Peyer's patch (tissue), 4 donors: ENCODE measurements around the gene PPP1R1B. TPM values are rescaled to one million over a fixed set of nuclear protein-coding genes. Genes with fewer than 3 reads are reported as not detected.

Source experiments
- DNase-seq, 3 donors: peaks; one replicate each; pipeline ENCODE4 v3.0.0-alpha.2; 2017 to 2019
- H3K27ac ChIP-seq, 4 donors: fragments of 200-600 bp; sonication (generic); one replicate each; pipeline ENCODE4 v1.5.1; 2016 to 2019
- H3K27me3 ChIP-seq, 2 donors: fragments of 200-600 bp; sonication (generic); one replicate each; pipeline ENCODE4 v1.5.1; 2019
- H3K36me3 ChIP-seq, 3 donors: fragments of 200-600 bp; sonication (generic); one replicate each; pipeline ENCODE4 v1.5.1; 2016 to 2019
- H3K4me1 ChIP-seq, 4 donors: fragments of 200-600 bp; sonication (generic); one replicate each; pipeline ENCODE4 v1.5.1; 2016 to 2019
- H3K4me3 ChIP-seq, 4 donors: fragments of 200-600 bp; sonication (generic); 1 replicate in 3 of 4; 2 replicates in 1 of 4; pipeline ENCODE4 v1.5.1; 2016 to 2019; ENCODE audit warnings: mild to moderate bottlenecking in 1 of 4
- H3K9me3 ChIP-seq, 4 donors: fragments of 200-600 bp; sonication (generic); one replicate each; pipeline ENCODE4 v1.5.1; 2016 to 2019; ENCODE audit warnings: mild to moderate bottlenecking in 1 of 4
- CTCF ChIP-seq, 6 experiments: fragments of 450-650 bp in 4 of 6; fragments of 200-600 bp in 2 of 6; sonication (generic) in 1 of 6; IDR thresholded peaks; one replicate each; pipeline ENCODE4 v1.5.1; 2017 to 2019; ENCODE audit warnings: antibody characterized with exemption in 6 of 6, mild to moderate bottlenecking in 3 of 6, moderate library complexity in 1 of 6
- POLR2A ChIP-seq, 2 donors: fragments of 450-650 bp; IDR thresholded peaks; one replicate each; pipeline ENCODE4 v1.5.1; 2017; ENCODE audit warnings: antibody characterized with exemption in 2 of 2, mild to moderate bottlenecking in 2 of 2, moderate library complexity in 2 of 2
- total RNA-seq, 4 donors: library from RNA; depleted of rRNA; stranded (reverse); fragments of >200 nt; gene quantifications; one replicate each; pipeline ENCODE4 v1.1.0, GENCODE V29; 2016

The PPP1R1B gene
- total RNA-seq, 4 donors from 2014 or later: 71.8 to 161 (median 125) TPM

GRCh38 chr17:39602533-39603303, 24.0 kb upstream of the PPP1R1B start:
- peaks cover 0 to 4% (median 0%) of the 10 kb centered on the region in 4 donors for H3K9me3 ChIP-seq
- H3K4me1 ChIP-seq: peaks cover 0 to 49% (median 24%) of the 10 kb centered on the region in 4 donors
- DNase-seq: no peak
- no peak for TF ChIP-seq POLR2A (IDR thresholded peaks at IDR 0.05)
- no peak for TF ChIP-seq CTCF (IDR thresholded peaks at IDR 0.05)
- no peaks in the 10 kb centered on the region for H3K36me3 ChIP-seq
- H3K27ac ChIP-seq: no peak overlapping the region
- H3K27me3 ChIP-seq: peaks cover 7 to 96% of the 10 kb centered on the region in 2 donors
- H3K4me3 ChIP-seq: no peak overlapping the region

GRCh38 chr17:39603304-39604016, 23.3 kb upstream of the PPP1R1B start:
- H3K9me3 ChIP-seq: peaks cover 0 to 4% (median 0%) of the 10 kb centered on the region in 4 donors

GRCh38 chr17:39604911-39605491, 21.8 kb upstream of the PPP1R1B start:
- TF ChIP-seq POLR2A (IDR thresholded peaks at IDR 0.05) (no peak), CTCF (IDR thresholded peaks at IDR 0.05) (no peak)

More at GRCh38 chr17:39603304-39604016, 23.3 kb upstream of the PPP1R1B start:
- no peak overlapping the region for H3K27ac ChIP-seq
- H3K4me1 ChIP-seq: peaks cover 0 to 45% (median 24%) of the 10 kb centered on the region in 4 donors
- no peak for TF ChIP-seq POLR2A (IDR thresholded peaks at IDR 0.05)
- TF ChIP-seq CTCF (IDR thresholded peaks at IDR 0.05): no peak
- H3K27me3 ChIP-seq: peaks cover 9 to 96% of the 10 kb centered on the region in 2 donors
- H3K4me3 ChIP-seq: no peak overlapping the region
- H3K36me3 ChIP-seq: no peaks in the 10 kb centered on the region
- DNase-seq: no peak

GRCh38 chr17:39605492-39606433, 21.0 kb upstream of the PPP1R1B start:
- TF ChIP-seq CTCF (IDR thresholded peaks at IDR 0.05): no peak
- TF ChIP-seq POLR2A (IDR thresholded peaks at IDR 0.05): no peak
- H3K36me3 ChIP-seq: no peaks in the 10 kb centered on the region
- no peaks in the 10 kb centered on the region for H3K9me3 ChIP-seq
- no peak overlapping the region for H3K27ac ChIP-seq
- H3K27me3 ChIP-seq: peaks cover 9 to 80% of the 10 kb centered on the region in 2 donors
- no peak for DNase-seq
- H3K4me3 ChIP-seq: peak overlapping the region in 2 of 4 donors; percentile 14 to 22
- H3K4me1 ChIP-seq: peaks cover 0 to 34% (median 24%) of the 10 kb centered on the region in 4 donors

More at GRCh38 chr17:39604911-39605491, 21.8 kb upstream of the PPP1R1B start:
- Histone ChIP-seq H3K36me3 (no peaks in the 10 kb centered on the region), H3K9me3 (no peaks in the 10 kb centered on the region), H3K27me3 (peaks cover 9 to 87% of the 10 kb centered on the region in 2 donors), H3K27ac (no peak overlapping the region), H3K4me3 (peak overlapping the region in 1 of 4 donors; percentile 22), H3K4me1 (peaks cover 0 to 34% (median 24%) of the 10 kb centered on the region in 4 donors)
- no peak for DNase-seq
